ENCODE measurements around the gene CACNA1D.

CACNA1D gene

DNA sequence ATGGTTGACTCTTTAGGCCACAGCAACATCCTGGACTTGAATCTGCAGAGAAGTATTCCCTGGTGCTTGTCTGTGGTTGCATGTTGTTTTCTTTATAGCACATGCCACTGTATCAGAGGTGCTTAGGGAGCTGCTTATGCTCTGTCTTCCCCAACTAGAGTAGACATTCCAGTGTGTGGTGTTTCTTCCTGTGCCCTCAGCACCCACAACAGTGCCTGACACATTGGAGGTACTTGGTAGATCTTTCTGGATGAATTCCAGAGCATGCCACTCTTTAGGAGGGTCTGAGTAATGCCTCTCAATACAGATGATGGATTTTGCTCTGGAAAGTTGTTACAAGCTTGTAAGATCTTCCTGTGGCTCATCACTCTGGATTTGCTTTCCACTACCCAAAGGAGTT is 234.2 kb downstream of the CACNA1D start:
- no peak overlapping the region for H3K27ac ChIP-seq (ENCODE audit: low read length)
- H3K36me3 ChIP-seq (ENCODE audit: control insufficient read depth in 2 of 2, insufficient read depth in 2 of 2, low read length in 2 of 2) = no peaks in the 10 kb centered on the region
- H3K9me3 ChIP-seq (ENCODE audit: control insufficient read depth in 2 of 2, low read length in 2 of 2) = no peaks in the 10 kb centered on the region
- H3K4me3 ChIP-seq (ENCODE audit: low read length in 2 of 2) = no peak overlapping the region
- H3K27me3 ChIP-seq (ENCODE audit: control insufficient read depth in 1 of 2, insufficient read depth in 2 of 2, low read length in 2 of 2) = peaks cover 0 to 3% of the 10 kb centered on the region in 2 donors
- H3K9ac ChIP-seq (ENCODE audit: low read length in 2 of 2) = no peak overlapping the region
- H3K4me1 ChIP-seq (ENCODE audit: control insufficient read depth, insufficient read depth, low read length) = peaks cover 5% of the 10 kb centered on the region

DNA sequence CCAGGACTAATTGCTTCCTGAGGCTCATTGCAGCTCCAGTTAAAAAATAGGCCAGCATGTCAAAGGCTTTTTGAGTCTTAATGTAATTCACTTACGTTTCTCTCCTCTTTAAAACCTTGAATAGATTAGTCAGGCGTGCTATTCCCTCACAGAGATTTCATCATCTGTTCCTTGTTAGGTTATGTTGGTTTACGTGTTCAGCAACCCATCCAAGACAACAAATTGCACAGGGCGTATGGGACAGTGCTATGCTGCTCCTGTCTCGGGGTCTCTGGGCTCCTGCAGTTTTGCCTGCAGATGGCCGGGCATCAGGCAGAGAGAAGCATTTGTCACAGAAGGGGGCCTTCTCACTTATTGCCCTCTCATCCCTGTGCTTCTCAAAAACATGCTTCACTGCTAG is 234.7 kb downstream of the CACNA1D start:
- H3K9me3 ChIP-seq (ENCODE audit: control insufficient read depth in 2 of 2, low read length in 2 of 2) = no peaks in the 10 kb centered on the region
- H3K27me3 ChIP-seq (ENCODE audit: control insufficient read depth in 1 of 2, insufficient read depth in 2 of 2, low read length in 2 of 2) = peaks cover 0 to 3% of the 10 kb centered on the region in 2 donors
- H3K4me1 ChIP-seq (ENCODE audit: control insufficient read depth, insufficient read depth, low read length) = peaks cover 5% of the 10 kb centered on the region
- H3K36me3 ChIP-seq (ENCODE audit: control insufficient read depth in 2 of 2, insufficient read depth in 2 of 2, low read length in 2 of 2) = no peaks in the 10 kb centered on the region
- H3K9ac ChIP-seq (ENCODE audit: low read length in 2 of 2) = no peak overlapping the region
- H3K27ac ChIP-seq (ENCODE audit: low read length) = no peak overlapping the region
- H3K4me3 ChIP-seq (ENCODE audit: low read length in 2 of 2) = no peak overlapping the region

DNA sequence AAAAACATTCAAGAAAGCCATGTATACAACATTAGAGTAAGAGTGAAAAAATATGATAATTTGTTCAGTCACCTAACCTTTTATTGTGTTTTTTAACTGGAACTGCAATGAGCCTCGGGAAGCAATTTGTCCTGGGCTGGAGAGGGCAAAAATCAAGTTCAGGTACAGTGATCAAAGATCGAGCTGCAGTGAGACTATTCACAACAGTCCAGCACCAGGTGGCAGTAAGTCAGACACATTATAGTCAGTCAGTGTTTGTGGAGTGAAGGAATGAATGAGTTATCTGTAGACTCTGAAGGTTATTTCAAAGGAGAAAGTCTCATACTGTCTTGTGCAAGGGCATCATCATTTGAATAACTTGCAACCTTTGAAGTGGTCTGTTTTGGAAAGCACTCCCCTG is 235.2 kb downstream of the CACNA1D start:
- H3K4me3 ChIP-seq (ENCODE audit: low read length in 2 of 2) = no peak overlapping the region
- peaks cover 0 to 3% of the 10 kb centered on the region in 2 donors for H3K27me3 ChIP-seq (ENCODE audit: control insufficient read depth in 1 of 2, insufficient read depth in 2 of 2, low read length in 2 of 2)
- H3K27ac ChIP-seq (ENCODE audit: low read length) = no peak overlapping the region
- H3K4me1 ChIP-seq (ENCODE audit: control insufficient read depth, insufficient read depth, low read length) = peaks cover 5% of the 10 kb centered on the region
- H3K9me3 ChIP-seq (ENCODE audit: control insufficient read depth in 2 of 2, low read length in 2 of 2) = no peaks in the 10 kb centered on the region
- H3K36me3 ChIP-seq (ENCODE audit: control insufficient read depth in 2 of 2, insufficient read depth in 2 of 2, low read length in 2 of 2) = no peaks in the 10 kb centered on the region
- H3K9ac ChIP-seq (ENCODE audit: low read length in 2 of 2) = no peak overlapping the region

DNA sequence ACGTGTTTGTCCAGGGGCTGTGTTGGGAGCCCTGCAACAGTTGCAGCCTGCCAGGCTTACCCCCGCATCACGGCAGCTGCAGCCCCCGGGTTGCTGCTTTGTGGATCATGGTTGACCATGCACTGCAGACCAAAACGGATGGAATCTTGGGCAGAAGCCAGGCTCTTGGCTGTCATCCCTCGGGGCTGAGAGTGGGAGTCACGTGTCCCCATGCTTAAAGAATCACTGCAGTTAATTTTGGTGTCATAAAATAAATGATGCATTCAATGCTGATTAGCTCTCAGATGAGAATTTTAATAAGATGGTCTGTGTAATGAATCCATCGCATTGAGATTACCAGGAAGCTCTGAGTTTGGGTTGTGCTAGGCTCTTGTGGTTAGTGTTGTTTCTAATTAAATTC is 236.2 kb downstream of the CACNA1D start:
- Histone ChIP-seq H3K4me1 (ENCODE audit: control insufficient read depth, insufficient read depth, low read length) (peaks cover 5% of the 10 kb centered on the region), H3K27ac (ENCODE audit: low read length) (no peak overlapping the region), H3K9me3 (ENCODE audit: control insufficient read depth in 2 of 2, low read length in 2 of 2) (no peaks in the 10 kb centered on the region), H3K9ac (ENCODE audit: low read length in 2 of 2) (no peak overlapping the region), H3K36me3 (ENCODE audit: control insufficient read depth in 2 of 2, insufficient read depth in 2 of 2, low read length in 2 of 2) (no peaks in the 10 kb centered on the region), H3K4me3 (ENCODE audit: low read length in 2 of 2) (peak overlapping the region in 1 of 2 donors; percentile 55), H3K27me3 (ENCODE audit: control insufficient read depth in 1 of 2, insufficient read depth in 2 of 2, low read length in 2 of 2) (peaks cover 0 to 3% of the 10 kb centered on the region in 2 donors)

DNA sequence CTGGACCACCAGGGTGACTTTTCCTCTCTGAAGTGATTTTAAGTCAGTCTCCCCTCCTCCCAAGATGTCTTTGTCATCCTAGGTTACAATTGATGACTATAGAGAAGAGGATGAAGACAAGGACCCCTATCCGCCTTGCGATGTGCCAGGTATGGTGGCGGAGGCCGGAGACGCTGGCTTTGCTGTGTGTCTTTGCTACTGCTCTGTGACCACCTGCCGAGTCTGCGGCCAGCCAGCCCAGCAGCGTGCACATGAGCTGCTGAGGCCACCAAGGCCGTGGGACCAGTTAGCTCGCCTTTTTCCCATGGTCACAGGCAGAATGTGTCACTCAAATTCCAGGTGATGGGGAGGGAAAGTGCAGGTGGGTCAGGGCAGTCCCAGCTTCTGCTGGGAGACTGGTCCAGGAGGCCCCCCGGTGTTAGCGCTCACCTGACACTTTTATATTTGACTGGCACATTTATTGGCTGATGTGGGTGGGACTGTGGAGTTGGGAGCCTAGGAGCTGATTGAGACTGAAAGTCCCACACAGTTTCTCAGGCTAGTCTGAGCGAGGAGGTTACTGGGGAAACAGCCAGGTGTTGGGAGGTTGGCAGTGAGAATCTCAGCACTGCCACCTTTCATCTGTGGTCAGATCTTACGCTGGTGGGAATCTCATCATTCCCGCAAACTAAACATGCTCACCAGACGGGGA is 237.7 kb downstream of the CACNA1D start:
- no peak overlapping the region for H3K4me3 ChIP-seq (ENCODE audit: low read length in 2 of 2)
- H3K4me1 ChIP-seq (ENCODE audit: control insufficient read depth, insufficient read depth, low read length) = peaks cover 5% of the 10 kb centered on the region
- peaks cover 0 to under 1% of the 10 kb centered on the region in 2 donors for H3K27me3 ChIP-seq (ENCODE audit: control insufficient read depth in 1 of 2, insufficient read depth in 2 of 2, low read length in 2 of 2)
- no peaks in the 10 kb centered on the region for H3K9me3 ChIP-seq (ENCODE audit: control insufficient read depth in 2 of 2, low read length in 2 of 2)
- H3K9ac ChIP-seq (ENCODE audit: low read length in 2 of 2) = no peak overlapping the region
- H3K27ac ChIP-seq (ENCODE audit: low read length) = no peak overlapping the region
- no peaks in the 10 kb centered on the region for H3K36me3 ChIP-seq (ENCODE audit: control insufficient read depth in 2 of 2, insufficient read depth in 2 of 2, low read length in 2 of 2)

DNA sequence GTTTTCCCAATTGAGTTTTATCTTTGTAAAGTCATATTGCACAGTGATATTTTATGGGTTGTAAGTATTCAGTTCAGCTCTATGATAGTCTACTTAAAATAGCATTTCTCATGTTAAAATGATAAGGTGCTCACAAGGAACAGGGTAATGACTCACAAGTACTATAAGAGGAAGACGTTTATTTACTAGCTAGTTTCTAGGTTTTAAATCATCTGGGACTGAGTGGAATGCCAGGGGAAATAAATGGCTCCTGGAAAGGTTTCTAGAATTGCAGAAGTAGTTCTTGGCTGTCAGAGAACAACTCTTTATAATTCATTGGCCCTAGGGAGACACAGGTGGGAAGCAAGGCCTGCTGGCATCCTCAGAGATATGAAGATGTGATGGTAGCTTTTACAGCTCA is 239.0 kb downstream of the CACNA1D start:
- Histone ChIP-seq H3K9me3 (ENCODE audit: control insufficient read depth in 2 of 2, low read length in 2 of 2) (no peaks in the 10 kb centered on the region), H3K27ac (ENCODE audit: low read length) (no peak overlapping the region), H3K36me3 (ENCODE audit: control insufficient read depth in 2 of 2, insufficient read depth in 2 of 2, low read length in 2 of 2) (no peaks in the 10 kb centered on the region), H3K4me1 (ENCODE audit: control insufficient read depth, insufficient read depth, low read length) (peaks cover 5% of the 10 kb centered on the region), H3K9ac (ENCODE audit: low read length in 2 of 2) (no peak overlapping the region), H3K4me3 (ENCODE audit: low read length in 2 of 2) (no peak overlapping the region), H3K27me3 (ENCODE audit: control insufficient read depth in 1 of 2, insufficient read depth in 2 of 2, low read length in 2 of 2) (no peaks in the 10 kb centered on the region)

DNA sequence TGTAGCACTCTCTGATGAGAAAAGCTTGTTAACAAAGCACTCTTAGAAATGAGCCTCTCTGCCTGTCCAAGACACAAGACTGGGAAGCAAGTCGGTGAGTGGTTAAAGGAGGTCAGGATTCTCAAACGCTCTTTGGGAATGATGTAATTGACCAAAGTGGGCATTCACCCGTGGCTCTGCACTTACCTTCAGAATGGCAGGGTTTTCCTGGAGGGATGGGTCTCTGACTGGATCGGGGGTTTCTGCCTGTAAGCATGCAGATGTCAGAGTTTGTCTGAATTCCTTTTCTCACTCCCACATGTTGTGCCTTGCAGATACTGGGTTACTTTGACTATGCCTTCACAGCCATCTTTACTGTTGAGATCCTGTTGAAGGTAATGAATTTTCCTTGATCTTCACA is 245.6 kb downstream of the CACNA1D start:
- Histone ChIP-seq H3K27ac (ENCODE audit: low read length) (no peak overlapping the region), H3K27me3 (ENCODE audit: control insufficient read depth in 1 of 2, insufficient read depth in 2 of 2, low read length in 2 of 2) (no peaks in the 10 kb centered on the region), H3K4me1 (ENCODE audit: control insufficient read depth, insufficient read depth, low read length) (no peaks in the 10 kb centered on the region), H3K9ac (ENCODE audit: low read length in 2 of 2) (no peak overlapping the region), H3K36me3 (ENCODE audit: control insufficient read depth in 2 of 2, insufficient read depth in 2 of 2, low read length in 2 of 2) (no peaks in the 10 kb centered on the region), H3K9me3 (ENCODE audit: control insufficient read depth in 2 of 2, low read length in 2 of 2) (no peaks in the 10 kb centered on the region), H3K4me3 (ENCODE audit: low read length in 2 of 2) (no peak overlapping the region)

DNA sequence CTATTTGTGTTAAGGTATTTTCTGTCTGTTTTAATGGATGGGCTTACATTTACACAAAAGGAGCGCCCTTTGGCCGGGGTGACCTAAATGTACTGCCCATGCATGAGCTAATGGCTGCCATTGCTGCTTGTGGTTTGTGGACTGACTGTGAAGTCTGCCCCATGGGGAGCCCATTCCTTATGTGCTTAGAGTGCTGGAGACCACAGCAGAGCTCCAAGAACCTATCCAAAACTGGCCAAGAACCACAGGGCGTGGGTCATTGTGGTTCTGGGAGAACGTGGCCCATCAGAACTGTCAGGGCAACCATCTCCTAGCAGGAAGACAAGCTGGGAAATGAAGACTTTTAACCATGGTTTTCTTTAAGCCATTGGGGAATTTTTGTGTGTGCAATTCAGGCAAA is 246.5 kb downstream of the CACNA1D start:
- no peak overlapping the region for H3K27ac ChIP-seq (ENCODE audit: low read length)
- H3K36me3 ChIP-seq (ENCODE audit: control insufficient read depth in 2 of 2, insufficient read depth in 2 of 2, low read length in 2 of 2) = no peaks in the 10 kb centered on the region
- no peak overlapping the region for H3K9ac ChIP-seq (ENCODE audit: low read length in 2 of 2)
- H3K9me3 ChIP-seq (ENCODE audit: control insufficient read depth in 2 of 2, low read length in 2 of 2) = no peaks in the 10 kb centered on the region
- no peaks in the 10 kb centered on the region for H3K27me3 ChIP-seq (ENCODE audit: control insufficient read depth in 1 of 2, insufficient read depth in 2 of 2, low read length in 2 of 2)
- no peaks in the 10 kb centered on the region for H3K4me1 ChIP-seq (ENCODE audit: control insufficient read depth, insufficient read depth, low read length)
- no peak overlapping the region for H3K4me3 ChIP-seq (ENCODE audit: low read length in 2 of 2)

DNA sequence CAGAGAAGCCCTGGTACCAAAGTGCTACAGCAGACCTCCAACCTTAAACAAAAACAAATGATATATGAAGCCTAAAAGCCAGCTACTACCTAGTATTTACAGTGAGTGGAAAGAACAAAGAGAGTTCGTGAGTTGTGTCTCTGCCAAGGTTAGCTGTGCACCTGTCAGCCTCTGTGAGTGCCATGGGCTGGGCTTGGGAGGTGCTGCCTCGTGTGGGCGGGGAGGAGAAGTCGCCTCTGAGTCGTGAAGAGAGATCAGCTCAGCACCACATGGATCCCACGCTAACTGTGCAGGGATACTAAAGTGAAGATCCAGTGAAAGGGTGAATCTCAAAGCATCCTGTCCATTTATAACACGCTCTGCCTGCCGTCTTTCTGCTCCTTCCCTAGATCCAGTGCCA is 249.9 kb downstream of the CACNA1D start:
- no peak overlapping the region for H3K4me3 ChIP-seq (ENCODE audit: low read length in 2 of 2)
- no peak overlapping the region for H3K27ac ChIP-seq (ENCODE audit: low read length)
- no peak overlapping the region for H3K9ac ChIP-seq (ENCODE audit: low read length in 2 of 2)
- H3K4me1 ChIP-seq (ENCODE audit: control insufficient read depth, insufficient read depth, low read length) = no peaks in the 10 kb centered on the region
- no peaks in the 10 kb centered on the region for H3K9me3 ChIP-seq (ENCODE audit: control insufficient read depth in 2 of 2, low read length in 2 of 2)
- H3K36me3 ChIP-seq (ENCODE audit: control insufficient read depth in 2 of 2, insufficient read depth in 2 of 2, low read length in 2 of 2) = no peaks in the 10 kb centered on the region
- no peaks in the 10 kb centered on the region for H3K27me3 ChIP-seq (ENCODE audit: control insufficient read depth in 1 of 2, insufficient read depth in 2 of 2, low read length in 2 of 2)

DNA sequence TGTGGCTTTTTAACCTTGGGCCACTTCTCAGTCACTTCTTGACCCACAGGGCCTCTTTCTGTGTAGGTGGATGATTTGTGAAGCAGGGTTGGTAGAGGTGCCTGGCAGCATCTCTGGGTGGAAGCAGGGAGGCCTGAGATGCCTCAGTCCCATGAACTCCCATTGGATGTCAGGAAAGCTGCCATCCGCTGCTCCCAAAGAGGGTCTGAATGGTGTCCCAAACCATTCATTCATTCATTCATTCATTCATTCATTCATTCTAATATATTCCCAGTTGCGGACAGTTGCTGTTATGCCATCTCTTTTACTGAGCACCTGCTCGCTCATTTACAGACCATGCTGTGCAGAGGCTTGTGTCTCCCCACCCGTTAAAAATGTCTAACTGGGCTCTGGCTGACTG is 253.1 kb downstream of the CACNA1D start:
- Histone ChIP-seq H3K36me3 (ENCODE audit: control insufficient read depth in 2 of 2, insufficient read depth in 2 of 2, low read length in 2 of 2) (no peaks in the 10 kb centered on the region), H3K9me3 (ENCODE audit: control insufficient read depth in 2 of 2, low read length in 2 of 2) (no peaks in the 10 kb centered on the region), H3K27me3 (ENCODE audit: control insufficient read depth in 1 of 2, insufficient read depth in 2 of 2, low read length in 2 of 2) (no peaks in the 10 kb centered on the region), H3K4me1 (ENCODE audit: control insufficient read depth, insufficient read depth, low read length) (peaks cover 2% of the 10 kb centered on the region), H3K4me3 (ENCODE audit: low read length in 2 of 2) (no peak overlapping the region), H3K9ac (ENCODE audit: low read length in 2 of 2) (no peak overlapping the region), H3K27ac (ENCODE audit: low read length) (no peak overlapping the region)

DNA sequence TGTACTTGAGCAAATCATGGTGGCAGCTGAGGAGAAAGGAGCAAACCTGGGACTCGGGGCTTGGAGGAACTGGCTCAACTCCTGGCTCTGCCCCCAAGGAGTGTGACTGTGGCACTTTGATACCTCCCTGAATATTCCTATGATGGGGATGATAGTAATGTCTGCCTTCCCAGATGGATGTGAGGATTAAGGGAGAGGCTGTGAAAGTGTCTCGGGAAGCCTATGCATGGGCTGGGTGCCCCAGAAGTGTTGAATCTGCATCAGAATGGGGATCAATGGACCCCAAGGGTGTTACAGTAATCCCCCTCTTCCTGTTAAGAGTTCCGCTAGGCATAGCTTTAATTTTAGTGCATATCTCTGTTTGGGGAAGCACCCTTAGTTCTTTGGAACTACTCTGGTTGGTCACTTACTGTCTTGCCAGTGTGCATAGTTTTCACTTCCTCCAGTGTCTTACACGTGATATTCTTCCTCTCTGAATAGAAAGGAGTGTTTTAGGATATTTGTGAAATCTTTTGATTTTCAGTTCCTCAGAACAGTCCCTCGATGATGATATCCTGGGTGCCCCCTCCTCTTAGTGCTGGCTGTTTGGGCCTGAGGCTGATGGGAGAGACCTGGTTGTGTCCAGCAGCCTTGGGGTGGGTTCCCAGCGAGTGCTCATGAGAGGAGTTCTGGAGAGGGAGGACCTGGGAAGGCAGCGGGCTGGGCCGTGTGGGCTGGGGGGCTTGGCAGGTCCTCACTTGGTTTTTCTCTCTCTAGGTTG is 254.3 kb downstream of the CACNA1D start:
- no peak overlapping the region for H3K27ac ChIP-seq (ENCODE audit: low read length)
- no peaks in the 10 kb centered on the region for H3K9me3 ChIP-seq (ENCODE audit: control insufficient read depth in 2 of 2, low read length in 2 of 2)
- peaks cover 2% of the 10 kb centered on the region for H3K4me1 ChIP-seq (ENCODE audit: control insufficient read depth, insufficient read depth, low read length)
- H3K27me3 ChIP-seq (ENCODE audit: control insufficient read depth in 1 of 2, insufficient read depth in 2 of 2, low read length in 2 of 2) = no peaks in the 10 kb centered on the region
- no peak overlapping the region for H3K9ac ChIP-seq (ENCODE audit: low read length in 2 of 2)
- no peaks in the 10 kb centered on the region for H3K36me3 ChIP-seq (ENCODE audit: control insufficient read depth in 2 of 2, insufficient read depth in 2 of 2, low read length in 2 of 2)
- H3K4me3 ChIP-seq (ENCODE audit: low read length in 2 of 2) = no peak overlapping the region
